ENCODE measurements around the gene HLA-E. TPM values are rescaled to one million over a fixed set of nuclear protein-coding genes. Genes with fewer than 3 reads are reported as not detected.
"Not testable (repeated sequence)": the region's sequence is repeated elsewhere in the genome, so short reads cannot be mapped to it uniquely, and the experiment has no call there.

HLA-E gene
- total RNA-seq, 1 donor from 2014 or later: 618 TPM

- intact Hi-C loops (cut with DNase I): no loop called here
- TF ChIP-seq POLR2A (IDR thresholded peaks at IDR 0.05) (no peak), CTCF (IDR thresholded peaks at IDR 0.05) (no peak), POLR2AphosphoS5 (IDR thresholded peaks at IDR 0.05; ENCODE audit: insufficient read depth in 1 of 2, low read depth in 1 of 2) (no peak)
- H3K36me3 ChIP-seq: no peaks in the 10 kb centered on the region
- H3K4me1 ChIP-seq: peaks cover 30% of the 10 kb centered on the region
- H3K9me3 ChIP-seq: no peaks in the 10 kb centered on the region
- H3K4me3 ChIP-seq: no peak overlapping the region
- DNase-seq (ENCODE audit: extremely low spot score in 2 of 2): no peak
- no peaks in the 10 kb centered on the region for H3K27me3 ChIP-seq
- H3K27ac ChIP-seq: peak overlapping the region; percentile 76
These were observed 31.2 kb downstream of the HLA-E start for GRCh38 chr6:30520522-30520921.

- H3K36me3 ChIP-seq; DNase-seq (ENCODE audit: extremely low spot score in 2 of 2); H3K9me3 ChIP-seq; H3K4me3 ChIP-seq; H3K27me3 ChIP-seq; intact Hi-C loops (cut with DNase I): not testable (repeated sequence)
- Histone ChIP-seq H3K27ac (peak overlapping the region; percentile 76), H3K4me1 (peaks cover 30% of the 10 kb centered on the region)
- TF ChIP-seq POLR2AphosphoS5 (IDR thresholded peaks at IDR 0.05; ENCODE audit: insufficient read depth in 1 of 2, low read depth in 1 of 2): peak in 1 of 2 donors; percentile 32
These were observed 31.8 kb downstream of the HLA-E start for GRCh38 chr6:30521082-30521481.

- H3K27me3 ChIP-seq; H3K4me3 ChIP-seq; H3K36me3 ChIP-seq; H3K27ac ChIP-seq; DNase-seq (ENCODE audit: extremely low spot score in 2 of 2); intact Hi-C loops (cut with DNase I); H3K9me3 ChIP-seq: not testable (repeated sequence)
- H3K4me1 ChIP-seq: peaks cover 26% of the 10 kb centered on the region
These were observed 32.6 kb downstream of the HLA-E start for GRCh38 chr6:30521952-30522351.

GRCh38 chr6:30526444-30526843 lies 37.1 kb downstream of the HLA-E start:
- H3K27me3 ChIP-seq; intact Hi-C loops (cut with DNase I); H3K4me3 ChIP-seq; DNase-seq (ENCODE audit: extremely low spot score in 2 of 2); H3K27ac ChIP-seq; H3K9me3 ChIP-seq; H3K4me1 ChIP-seq; H3K36me3 ChIP-seq: not testable (repeated sequence)

- intact Hi-C loops (cut with DNase I); H3K27me3 ChIP-seq; H3K36me3 ChIP-seq; DNase-seq (ENCODE audit: extremely low spot score in 2 of 2); H3K27ac ChIP-seq; H3K4me1 ChIP-seq; H3K4me3 ChIP-seq; H3K9me3 ChIP-seq: not testable (repeated sequence)
These were observed 40.1 kb downstream of the HLA-E start for GRCh38 chr6:30529349-30529875.

GRCh38 chr6:30530014-30530413 lies 40.7 kb downstream of the HLA-E start:
- no peak overlapping the region for H3K27ac ChIP-seq
- intact Hi-C loops (cut with DNase I): loop anchor here (5.0 kb wide), 1 partner anchor 43 kb away; the partner anchor contains the start of gene HLA-E

More at GRCh38 chr6:30530014-30530413, 40.7 kb downstream of the HLA-E start:
- Histone ChIP-seq H3K4me3 (no peak overlapping the region), H3K4me1 (peaks cover 8% of the 10 kb centered on the region), H3K27me3 (no peaks in the 10 kb centered on the region), H3K9me3 (no peaks in the 10 kb centered on the region), H3K36me3 (no peaks in the 10 kb centered on the region)
- TF ChIP-seq CTCF (IDR thresholded peaks at IDR 0.05) (no peak), POLR2AphosphoS5 (IDR thresholded peaks at IDR 0.05; ENCODE audit: insufficient read depth in 1 of 2, low read depth in 1 of 2) (no peak), POLR2A (IDR thresholded peaks at IDR 0.05) (no peak)
- DNase-seq (ENCODE audit: extremely low spot score in 2 of 2): no peak

All from vagina (tissue), 2 donors.